ENCODE measurements around the gene FADD.

The FADD gene

DNA sequence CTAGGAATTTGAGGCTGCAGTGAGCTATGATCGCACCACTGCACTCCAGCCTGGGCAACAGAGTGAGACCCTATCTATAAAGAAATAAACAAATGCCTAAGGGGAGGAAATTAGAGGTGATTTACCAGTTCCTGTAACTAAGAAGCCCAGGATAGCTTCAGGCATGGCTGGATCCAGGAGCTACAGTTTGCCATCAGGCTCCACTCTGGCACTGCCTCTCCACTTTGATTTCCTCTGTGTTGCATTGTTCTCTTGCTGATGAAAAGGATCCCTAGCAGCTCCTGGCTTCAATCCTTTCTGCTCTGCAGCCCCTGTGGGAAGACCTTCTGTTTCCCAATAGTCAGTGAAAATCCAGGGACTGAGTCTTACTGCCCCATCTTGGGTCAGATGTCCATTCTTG, 20.1 kb upstream of the FADD start:
- in situ Hi-C loops (cut with HindIII; ENCODE audit: low pct_ligation_motif_present, low sequenced_read_pairs) = loop anchor here (25.0 kb wide), 2 partner anchors 146 to 271 kb away; no protein-coding TSS in a partner anchor
- H3K27ac ChIP-seq = no peak overlapping the region
- H3K27me3 ChIP-seq (replicated peaks) = no peaks in the 10 kb centered on the region
- TF ChIP-seq, protein P1, sequence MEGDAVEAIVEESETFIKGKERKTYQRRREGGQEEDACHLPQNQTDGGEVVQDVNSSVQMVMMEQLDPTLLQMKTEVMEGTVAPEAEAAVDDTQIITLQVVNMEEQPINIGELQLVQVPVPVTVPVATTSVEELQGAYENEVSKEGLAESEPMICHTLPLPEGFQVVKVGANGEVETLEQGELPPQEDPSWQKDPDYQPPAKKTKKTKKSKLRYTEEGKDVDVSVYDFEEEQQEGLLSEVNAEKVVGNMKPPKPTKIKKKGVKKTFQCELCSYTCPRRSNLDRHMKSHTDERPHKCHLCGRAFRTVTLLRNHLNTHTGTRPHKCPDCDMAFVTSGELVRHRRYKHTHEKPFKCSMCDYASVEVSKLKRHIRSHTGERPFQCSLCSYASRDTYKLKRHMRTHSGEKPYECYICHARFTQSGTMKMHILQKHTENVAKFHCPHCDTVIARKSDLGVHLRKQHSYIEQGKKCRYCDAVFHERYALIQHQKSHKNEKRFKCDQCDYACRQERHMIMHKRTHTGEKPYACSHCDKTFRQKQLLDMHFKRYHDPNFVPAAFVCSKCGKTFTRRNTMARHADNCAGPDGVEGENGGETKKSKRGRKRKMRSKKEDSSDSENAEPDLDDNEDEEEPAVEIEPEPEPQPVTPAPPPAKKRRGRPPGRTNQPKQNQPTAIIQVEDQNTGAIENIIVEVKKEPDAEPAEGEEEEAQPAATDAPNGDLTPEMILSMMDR (IDR thresholded peaks at IDR 0.05; ENCODE audit: low read depth, low read length, missing control alignments) = no peak
- no peak overlapping the region for H3K4me3 ChIP-seq (ENCODE audit: low read depth, low read length)
- H3K36me3 ChIP-seq (replicated peaks) = no peaks in the 10 kb centered on the region
- DNase-seq = no peak

DNA sequence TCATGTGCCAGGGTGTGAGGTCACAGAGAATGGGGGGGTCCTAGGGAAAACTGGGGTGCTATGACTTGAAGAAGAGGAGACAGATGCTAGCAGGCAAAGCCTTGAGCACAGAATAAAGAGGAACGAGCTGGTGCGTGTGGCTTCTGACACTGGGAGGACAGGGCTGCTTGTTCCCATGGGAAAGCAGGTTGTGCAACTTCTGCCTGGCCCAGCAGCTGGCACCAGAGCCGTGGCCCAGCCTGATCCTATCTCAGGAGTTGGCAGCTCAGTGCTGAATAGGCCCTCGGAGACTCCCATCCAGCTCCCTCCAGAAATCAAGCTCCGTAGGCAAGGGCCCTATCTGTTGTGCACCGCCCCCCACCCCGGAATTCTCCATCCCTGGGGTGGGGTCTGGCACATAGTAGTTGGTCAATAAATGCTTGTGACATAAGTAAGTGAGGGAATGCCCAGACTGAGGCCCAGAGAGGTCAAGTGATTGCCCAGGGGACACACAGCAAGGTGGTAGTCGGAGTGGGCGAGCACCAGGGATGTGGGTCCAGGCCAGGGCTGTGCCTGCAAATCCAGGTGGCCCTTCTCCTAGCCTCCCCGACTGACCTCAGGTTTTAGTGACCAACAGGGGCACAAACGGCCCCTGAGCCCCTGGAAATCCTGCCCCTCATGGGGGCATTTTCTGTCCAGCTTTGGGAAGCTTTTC, 19.5 kb upstream of the FADD start:
- no peak for DNase-seq
- in situ Hi-C loops (cut with HindIII; ENCODE audit: low pct_ligation_motif_present, low sequenced_read_pairs) = loop anchor here (25.0 kb wide), 2 partner anchors 146 to 271 kb away; no protein-coding TSS in a partner anchor
- Histone ChIP-seq H3K4me3 (ENCODE audit: low read depth, low read length) (no peak overlapping the region), H3K36me3 (replicated peaks) (no peaks in the 10 kb centered on the region), H3K27me3 (replicated peaks) (no peaks in the 10 kb centered on the region), H3K27ac (no peak overlapping the region)
- TF ChIP-seq, protein P1 (IDR thresholded peaks at IDR 0.05; ENCODE audit: low read depth, low read length, missing control alignments) = no peak

DNA sequence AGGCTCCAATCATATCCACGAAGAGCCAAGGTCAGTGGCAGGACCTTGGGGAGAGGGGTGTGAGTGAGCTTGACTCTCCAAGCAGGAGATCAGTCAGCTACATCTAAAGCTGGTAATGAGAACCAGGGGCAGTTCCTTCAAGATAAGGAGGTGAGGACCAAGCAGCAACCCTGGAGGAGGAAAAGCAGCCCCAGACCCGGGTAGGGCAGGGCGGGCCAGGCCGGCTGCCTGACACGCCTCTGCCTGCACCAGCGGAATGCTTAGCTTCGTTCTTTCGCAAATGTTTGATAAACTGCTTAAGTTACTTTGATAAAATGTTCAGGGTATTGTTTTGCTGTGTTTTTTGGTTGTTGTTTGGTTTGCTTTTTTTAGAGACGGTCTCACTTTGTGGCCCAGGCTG, 18.7 kb upstream of the FADD start:
- in situ Hi-C loops (cut with HindIII; ENCODE audit: low pct_ligation_motif_present, low sequenced_read_pairs) = loop anchor here (25.0 kb wide), 2 partner anchors 147 to 272 kb away; no protein-coding TSS in a partner anchor
- no peaks in the 10 kb centered on the region for H3K36me3 ChIP-seq (replicated peaks)
- H3K27me3 ChIP-seq (replicated peaks) = no peaks in the 10 kb centered on the region
- no peak for DNase-seq
- TF ChIP-seq, protein P1 (IDR thresholded peaks at IDR 0.05; ENCODE audit: low read depth, low read length, missing control alignments) = no peak
- no peak overlapping the region for H3K27ac ChIP-seq
- no peak overlapping the region for H3K4me3 ChIP-seq (ENCODE audit: low read depth, low read length)

DNA sequence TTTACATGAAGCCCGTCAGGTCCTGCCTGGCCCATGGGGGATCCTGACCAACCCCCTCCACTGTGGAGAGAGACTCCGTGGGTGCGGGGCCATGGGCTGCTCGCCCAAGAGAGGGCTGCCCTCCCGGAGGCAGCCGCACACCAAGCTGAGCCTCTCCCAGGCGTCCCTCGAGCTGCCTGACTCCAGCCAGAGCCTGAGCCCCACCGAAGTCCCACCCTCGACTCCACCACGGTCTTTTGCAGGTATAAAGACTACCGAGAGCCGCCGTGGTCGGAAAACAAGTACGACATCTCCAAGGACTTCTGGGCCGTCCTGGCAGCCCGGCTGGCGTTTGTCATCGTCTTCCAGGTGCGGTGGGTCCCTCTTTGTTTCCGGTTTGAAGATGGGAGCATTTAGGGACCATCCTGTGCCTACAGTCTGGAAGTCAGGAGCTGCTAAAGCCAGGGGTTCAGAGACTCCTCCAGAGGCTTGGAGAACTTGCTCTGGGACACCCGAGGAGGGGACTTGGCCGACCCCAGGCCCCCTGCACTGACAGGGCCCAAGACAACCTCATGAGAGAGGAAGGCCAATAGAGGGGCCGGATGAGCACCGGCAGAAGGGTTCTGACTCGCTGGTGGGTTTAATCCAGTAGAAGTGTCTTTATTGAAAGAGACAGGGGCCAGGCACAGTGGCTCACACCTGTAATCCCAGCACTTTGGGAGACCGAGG, 17.6 kb upstream of the FADD start:
- H3K36me3 ChIP-seq (replicated peaks) = no peaks in the 10 kb centered on the region
- in situ Hi-C loops (cut with HindIII; ENCODE audit: low pct_ligation_motif_present, low sequenced_read_pairs) = loop anchor here (25.0 kb wide), 2 partner anchors 148 to 273 kb away; no protein-coding TSS in a partner anchor
- no peak for DNase-seq
- no peak overlapping the region for H3K4me3 ChIP-seq (ENCODE audit: low read depth, low read length)
- no peaks in the 10 kb centered on the region for H3K27me3 ChIP-seq (replicated peaks)
- TF ChIP-seq, protein P1 (IDR thresholded peaks at IDR 0.05; ENCODE audit: low read depth, low read length, missing control alignments) = no peak
- no peak overlapping the region for H3K27ac ChIP-seq

DNA sequence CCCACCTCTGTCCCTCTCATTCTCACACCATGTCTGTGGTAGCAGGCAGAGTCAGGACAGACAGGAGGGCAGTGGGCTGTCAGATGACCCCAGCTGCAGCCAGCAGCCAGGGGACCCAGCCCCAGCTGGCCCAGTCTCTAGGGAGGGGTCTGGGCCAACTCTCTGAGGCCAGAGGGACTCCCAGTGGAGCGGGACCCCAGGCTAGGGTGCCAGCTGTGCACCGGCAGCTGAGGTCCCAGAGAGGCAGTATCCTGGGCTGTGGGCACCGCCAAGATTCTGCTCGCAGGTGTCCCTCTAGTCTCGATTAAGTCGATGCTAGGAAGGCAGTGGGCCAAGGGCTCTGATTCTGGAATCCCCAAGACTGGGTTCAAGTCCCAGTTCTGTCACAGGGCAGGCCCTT, 16.7 kb upstream of the FADD start:
- no peaks in the 10 kb centered on the region for H3K36me3 ChIP-seq (replicated peaks)
- in situ Hi-C loops (cut with HindIII; ENCODE audit: low pct_ligation_motif_present, low sequenced_read_pairs) = loop anchor here (25.0 kb wide), 2 partner anchors 149 to 274 kb away; no protein-coding TSS in a partner anchor
- H3K27ac ChIP-seq = no peak overlapping the region
- H3K4me3 ChIP-seq (ENCODE audit: low read depth, low read length) = no peak overlapping the region
- no peak for DNase-seq
- no peaks in the 10 kb centered on the region for H3K27me3 ChIP-seq (replicated peaks)
- TF ChIP-seq, protein P1 (IDR thresholded peaks at IDR 0.05; ENCODE audit: low read depth, low read length, missing control alignments) = no peak

Data from brain microvascular endothelial cell (primary cell).